Activated CD8-positive, alpha-beta memory T cell treated with anti-CD3 and anti-CD28 coated beads, Interleukin-2, amount 50 U/mL, for 48 hours (primary cell): ENCODE data around the gene CDCA4.

Experiments used
- DNase-seq: peaks from one replicate; pipeline ENCODE4 v3.0.0-alpha.2; 2020

The CDCA4 gene

GRCh38 chr14:105011312-105011990 lies 9.4 kb downstream of the CDCA4 start:
- DNase-seq, result no peak

GRCh38 chr14:105010891-105011291 lies 10.0 kb downstream of the CDCA4 start:
- DNase-seq, result no peak

- no peak for DNase-seq
Observed at GRCh38 chr14:105010106-105010505, 10.8 kb downstream of the CDCA4 start.

GRCh38 chr14:105007593-105008264 lies 13.2 kb downstream of the CDCA4 start:
- DNase-seq, result no peak

GRCh38 chr14:105006831-105007592 lies 13.9 kb downstream of the CDCA4 start:
- DNase-seq, result no peak

GRCh38 chr14:105005929-105006830 lies 14.7 kb downstream of the CDCA4 start:
- no peak for DNase-seq

GRCh38 chr14:105005329-105005928 lies 15.5 kb downstream of the CDCA4 start:
- no peak for DNase-seq

- DNase-seq, result no peak
Observed at GRCh38 chr14:104999361-104999760, 21.5 kb downstream of the CDCA4 start.

- no peak for DNase-seq
Observed at GRCh38 chr14:104998801-104999200, 22.1 kb downstream of the CDCA4 start.

GRCh38 chr14:104996483-104996882 lies 24.4 kb downstream of the CDCA4 start:
- DNase-seq, result no peak

- no peak for DNase-seq
Observed at GRCh38 chr14:104996032-104996431, 24.9 kb downstream of the CDCA4 start.

GRCh38 chr14:104994978-104995377 lies 25.9 kb downstream of the CDCA4 start:
- DNase-seq, result no peak

- DNase-seq, result no peak
Observed at GRCh38 chr14:104993808-104994591, 26.9 kb downstream of the CDCA4 start.

GRCh38 chr14:104993306-104993705 lies 27.6 kb downstream of the CDCA4 start:
- DNase-seq, result no peak

GRCh38 chr14:104992501-104992900 lies 28.4 kb downstream of the CDCA4 start:
- DNase-seq, result no peak

GRCh38 chr14:104991896-104992230 lies 29.0 kb downstream of the CDCA4 start:
- no peak for DNase-seq

GRCh38 chr14:104989951-104990303 lies 31.0 kb downstream of the CDCA4 start:
- no peak for DNase-seq

GRCh38 chr14:104989236-104989950 lies 31.5 kb downstream of the CDCA4 start:
- no peak for DNase-seq

GRCh38 chr14:104986487-104987164 lies 34.3 kb downstream of the CDCA4 start:
- no peak for DNase-seq

GRCh38 chr14:104985675-104986486 lies 35.0 kb downstream of the CDCA4 start, which contains the start of gene CLBA1:
TSS of gene CLBA1 (plus strand) at chr14:104985788. CDS start at chr14:104986432, 644 bp downstream.
- DNase-seq, result peak; percentile 93
